ENCODE results near the gene CLDN20.
"Not testable (repeated sequence)": the region's sequence is repeated elsewhere in the genome, so short reads cannot be mapped to it uniquely, and the experiment has no call there.

The CLDN20 gene

GRCh38 chr6:155263373-155264063 is at the start of gene CLDN20:
CLDN20 (plus strand) TSS chr6:155264013; CDS start chr6:155275720, 11,707 bp downstream.
- no peak for DNase-seq (ENCODE audit: low spot score)

GRCh38 chr6:155215906-155216305 is 47.9 kb upstream of the CLDN20 start:
- DNase-seq (ENCODE audit: low spot score) = no peak

- DNase-seq (ENCODE audit: low spot score) = no peak
These were observed 47.3 kb upstream of the CLDN20 start for GRCh38 chr6:155216312-155217046.

- not testable (repeated sequence) for DNase-seq (ENCODE audit: low spot score)
These were observed 45.1 kb upstream of the CLDN20 start for GRCh38 chr6:155218711-155219110.

- DNase-seq (ENCODE audit: low spot score) = no peak
These were observed 44.5 kb upstream of the CLDN20 start for GRCh38 chr6:155219299-155219698.

GRCh38 chr6:155219858-155220301 is 43.9 kb upstream of the CLDN20 start:
- peak; percentile 52 for DNase-seq (ENCODE audit: low spot score)

GRCh38 chr6:155221086-155221485 is 42.7 kb upstream of the CLDN20 start:
- no peak for DNase-seq (ENCODE audit: low spot score)

- DNase-seq (ENCODE audit: low spot score) = no peak
These were observed 41.3 kb upstream of the CLDN20 start for GRCh38 chr6:155222506-155222905.

- DNase-seq (ENCODE audit: low spot score) = no peak
These were observed 40.0 kb upstream of the CLDN20 start for GRCh38 chr6:155223646-155224451.

GRCh38 chr6:155224618-155225017 is 39.2 kb upstream of the CLDN20 start:
- DNase-seq (ENCODE audit: low spot score) = no peak

- no peak for DNase-seq (ENCODE audit: low spot score)
These were observed 36.8 kb upstream of the CLDN20 start for GRCh38 chr6:155227046-155227445.

GRCh38 chr6:155228546-155229166 is 35.2 kb upstream of the CLDN20 start:
- no peak for DNase-seq (ENCODE audit: low spot score)

- DNase-seq (ENCODE audit: low spot score) = not testable (repeated sequence)
These were observed 32.8 kb upstream of the CLDN20 start for GRCh38 chr6:155230975-155231374.

GRCh38 chr6:155232848-155233247 is 31.0 kb upstream of the CLDN20 start:
- DNase-seq (ENCODE audit: low spot score) = no peak

GRCh38 chr6:155234167-155234566 is 29.6 kb upstream of the CLDN20 start:
- no peak for DNase-seq (ENCODE audit: low spot score)

GRCh38 chr6:155234687-155235086 is 29.1 kb upstream of the CLDN20 start:
- DNase-seq (ENCODE audit: low spot score) = no peak

- DNase-seq (ENCODE audit: low spot score) = no peak
These were observed 28.7 kb upstream of the CLDN20 start for GRCh38 chr6:155235087-155235486.

GRCh38 chr6:155237613-155238012 is 26.2 kb upstream of the CLDN20 start:
- DNase-seq (ENCODE audit: low spot score) = no peak

GRCh38 chr6:155240905-155241600 is 22.8 kb upstream of the CLDN20 start:
- DNase-seq (ENCODE audit: low spot score) = no peak

- DNase-seq (ENCODE audit: low spot score) = no peak
These were observed 21.8 kb upstream of the CLDN20 start for GRCh38 chr6:155241966-155242365.

GRCh38 chr6:155244434-155244833 is 19.4 kb upstream of the CLDN20 start:
- DNase-seq (ENCODE audit: low spot score) = no peak

- no peak for DNase-seq (ENCODE audit: low spot score)
These were observed 18.6 kb upstream of the CLDN20 start for GRCh38 chr6:155245193-155245592.
